ENCODE results near the gene SESN3.
"Not testable (repeated sequence)": the region's sequence is repeated elsewhere in the genome, so short reads cannot be mapped to it uniquely, and the experiment has no call there.

SESN3 gene

GRCh38 chr11:95251896-95252295 lies 20.9 kb upstream of the SESN3 start:
- DNase-seq (ENCODE audit: low spot score) = not testable (repeated sequence)

GRCh38 chr11:95248666-95249467 lies 17.9 kb upstream of the SESN3 start:
- no peak for DNase-seq (ENCODE audit: low spot score)

- no peak for DNase-seq (ENCODE audit: low spot score)
Observed at GRCh38 chr11:95247883-95248282, 16.9 kb upstream of the SESN3 start.

GRCh38 chr11:95247127-95247684 lies 16.2 kb upstream of the SESN3 start:
- no peak for DNase-seq (ENCODE audit: low spot score)

GRCh38 chr11:95245581-95245980 lies 14.6 kb upstream of the SESN3 start:
- DNase-seq (ENCODE audit: low spot score) = no peak

GRCh38 chr11:95245038-95245437 lies 14.0 kb upstream of the SESN3 start:
- no peak for DNase-seq (ENCODE audit: low spot score)

- DNase-seq (ENCODE audit: low spot score) = no peak
Observed at GRCh38 chr11:95243673-95244072, 12.7 kb upstream of the SESN3 start.

GRCh38 chr11:95242845-95243605 lies 12.0 kb upstream of the SESN3 start:
- DNase-seq (ENCODE audit: low spot score) = no peak

- no peak for DNase-seq (ENCODE audit: low spot score)
Observed at GRCh38 chr11:95242091-95242844, 11.3 kb upstream of the SESN3 start.

GRCh38 chr11:95241681-95242081 lies 10.7 kb upstream of the SESN3 start:
- DNase-seq (ENCODE audit: low spot score) = no peak

GRCh38 chr11:95239871-95240649 lies 9.1 kb upstream of the SESN3 start:
- no peak for DNase-seq (ENCODE audit: low spot score)

- no peak for DNase-seq (ENCODE audit: low spot score)
Observed at GRCh38 chr11:95232666-95233065, 1.7 kb upstream of the SESN3 start.

GRCh38 chr11:95231881-95232605 lies 1.0 kb upstream of the SESN3 start:
- peak; percentile 54 for DNase-seq (ENCODE audit: low spot score)

GRCh38 chr11:95230810-95231126 lies 234 bp downstream of the SESN3 start:
- DNase-seq (ENCODE audit: low spot score) = no peak

GRCh38 chr11:95229993-95230809 lies 801 bp downstream of the SESN3 start:
- peak; percentile 19 for DNase-seq (ENCODE audit: low spot score)

GRCh38 chr11:95229199-95229992 lies 1.6 kb downstream of the SESN3 start:
- DNase-seq (ENCODE audit: low spot score) = no peak

GRCh38 chr11:95228081-95228749 lies 2.8 kb downstream of the SESN3 start:
- no peak for DNase-seq (ENCODE audit: low spot score)

- not testable (repeated sequence) for DNase-seq (ENCODE audit: low spot score)
Observed at GRCh38 chr11:95227060-95227459, 3.9 kb downstream of the SESN3 start.

- no peak for DNase-seq (ENCODE audit: low spot score)
Observed at GRCh38 chr11:95222817-95223216, 8.2 kb downstream of the SESN3 start.
